NCI-H2171 treated with DMSO at 0.1 percent for 48 hours (cell line): ENCODE results near the gene SAFB2.

ENCODE experiments used
- DNase-seq: peaks from one replicate; lab custom pipeline; 2025; lab: John Stamatoyannopoulos, UW

The SAFB2 gene

GRCh38 chr19:5579697-5580096 lies 42.9 kb downstream of the SAFB2 start:
- DNase-seq, result no peak

- no peak for DNase-seq
These were observed 43.3 kb downstream of the SAFB2 start for GRCh38 chr19:5579286-5579685.

GRCh38 chr19:5578097-5578846 lies 44.3 kb downstream of the SAFB2 start:
- DNase-seq, result peak; percentile 73

- no peak for DNase-seq
These were observed 47.0 kb downstream of the SAFB2 start for GRCh38 chr19:5575590-5575989.

GRCh38 chr19:5572556-5573286 lies 49.9 kb downstream of the SAFB2 start:
- DNase-seq, result no peak

- no peak for DNase-seq
These were observed 50.8 kb downstream of the SAFB2 start for GRCh38 chr19:5571777-5572176.

- DNase-seq, result no peak
These were observed 54.6 kb downstream of the SAFB2 start for GRCh38 chr19:5567970-5568407.

GRCh38 chr19:5567360-5567969 lies 55.1 kb downstream of the SAFB2 start, which contains the start of gene TINCR:
Gene TINCR, minus strand, starts transcription at chr19:5567953.
- DNase-seq, result peak; percentile 14

- no peak for DNase-seq
These were observed 57.6 kb downstream of the SAFB2 start for GRCh38 chr19:5564930-5565329.

- DNase-seq, result no peak
These were observed 58.5 kb downstream of the SAFB2 start for GRCh38 chr19:5563935-5564612.

- no peak for DNase-seq
These were observed 59.6 kb downstream of the SAFB2 start for GRCh38 chr19:5563008-5563431.

- no peak for DNase-seq
These were observed 60.3 kb downstream of the SAFB2 start for GRCh38 chr19:5562280-5562679.

GRCh38 chr19:5561559-5561958 lies 61.0 kb downstream of the SAFB2 start:
- DNase-seq, result no peak

GRCh38 chr19:5560156-5560555 lies 62.4 kb downstream of the SAFB2 start:
- DNase-seq, result no peak

- DNase-seq, result no peak
These were observed 62.8 kb downstream of the SAFB2 start for GRCh38 chr19:5559804-5560133.

- DNase-seq, result no peak
These were observed 64.4 kb downstream of the SAFB2 start for GRCh38 chr19:5558101-5558621.

- DNase-seq, result no peak
These were observed 64.9 kb downstream of the SAFB2 start for GRCh38 chr19:5557691-5558090.

- DNase-seq, result no peak
These were observed 67.7 kb downstream of the SAFB2 start for GRCh38 chr19:5554828-5555227.

- no peak for DNase-seq
These were observed 68.7 kb downstream of the SAFB2 start for GRCh38 chr19:5553892-5554291.

GRCh38 chr19:5547881-5548280 lies 74.7 kb downstream of the SAFB2 start:
- DNase-seq, result peak; percentile 92

GRCh38 chr19:5545984-5546383 lies 76.6 kb downstream of the SAFB2 start:
- DNase-seq, result no peak

GRCh38 chr19:5545051-5545450 lies 77.5 kb downstream of the SAFB2 start:
- DNase-seq, result no peak
